DMS153 treated with DMSO at 0.1 percent for 48 hours (cell line): Measurements from ENCODE around the gene ZNF684.
"Not testable (repeated sequence)": the region's sequence is repeated elsewhere in the genome, so short reads cannot be mapped to it uniquely, and the experiment has no call there.

Source experiments
- DNase-seq: peaks from one replicate; lab custom pipeline; 2025; ENCODE audit not compliant: unreplicated experiment; lab: John Stamatoyannopoulos, UW

Gene ZNF684

DNA sequence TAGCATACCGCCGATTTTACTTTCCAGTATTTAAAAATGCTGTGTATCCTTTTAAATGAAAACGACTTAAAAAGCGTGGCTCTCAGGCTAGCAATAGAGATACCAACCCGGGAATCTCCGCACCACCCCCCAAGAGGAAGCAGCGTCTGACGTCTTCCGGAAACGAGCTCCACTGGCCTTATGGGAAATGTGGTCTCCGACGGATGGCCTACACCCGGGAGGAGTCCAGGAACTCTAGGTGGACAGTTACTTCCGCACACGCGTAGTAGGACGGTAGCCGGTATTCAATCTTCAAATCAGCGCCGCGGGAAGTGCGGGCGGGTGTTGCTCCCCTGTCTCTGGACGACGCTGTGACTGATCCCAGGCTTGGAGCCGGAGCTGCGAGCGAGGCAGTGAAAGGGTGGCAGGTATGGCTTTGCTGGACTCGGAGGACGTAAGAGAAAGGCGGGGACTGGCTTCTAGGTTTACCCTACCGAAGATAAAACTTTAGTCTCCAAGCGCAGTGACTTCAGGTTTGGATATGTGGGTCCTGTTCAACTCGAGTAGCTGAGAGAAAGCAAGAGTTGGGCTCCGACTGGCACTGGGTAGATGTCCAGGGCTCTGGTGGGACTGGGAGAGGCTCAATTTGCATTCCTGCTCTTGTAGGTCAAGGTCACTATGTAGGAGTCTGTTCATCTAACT is at the start of gene ZNF684:
Gene ZNF684 (plus strand): TSS at position 257 of the 681 bp plus-strand sequence. CDS start 1,530 bp downstream, outside the sequence.
- DNase-seq, result peak; percentile 100

GRCh38 chr1:40495315-40495903 is 36.0 kb upstream of the ZNF684 start:
- DNase-seq, result no peak

GRCh38 chr1:40502651-40503050 is 28.8 kb upstream of the ZNF684 start:
- not testable (repeated sequence) for DNase-seq

DNA sequence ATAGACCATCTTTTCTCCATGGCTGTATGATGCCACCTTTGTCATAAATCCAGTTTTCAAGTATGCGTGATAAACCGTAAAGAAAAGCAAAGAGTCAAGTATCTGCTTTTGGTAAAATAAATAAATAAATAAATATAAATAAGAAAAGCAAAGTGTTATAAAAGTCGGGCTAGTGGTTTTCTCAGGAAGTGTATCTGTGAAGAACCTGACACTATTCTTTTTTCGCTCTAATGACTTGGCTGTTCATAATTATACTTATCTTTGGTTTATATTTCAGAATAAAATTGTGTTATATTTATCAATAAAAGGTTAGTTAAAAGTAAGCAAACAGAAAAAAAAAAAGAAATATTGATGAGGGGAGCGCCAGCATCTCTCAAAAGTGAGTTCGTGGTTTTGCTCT is 23.5 kb upstream of the ZNF684 start:
- DNase-seq, result no peak

- DNase-seq, result peak; percentile 95
Measured at GRCh38 chr1:40508375-40509341, 22.8 kb upstream of the ZNF684 start, which contains the start of gene EXO5. TSS of gene EXO5 (plus strand) at chr1:40508767. CDS start at chr1:40514545, 5,778 bp downstream.

DNA sequence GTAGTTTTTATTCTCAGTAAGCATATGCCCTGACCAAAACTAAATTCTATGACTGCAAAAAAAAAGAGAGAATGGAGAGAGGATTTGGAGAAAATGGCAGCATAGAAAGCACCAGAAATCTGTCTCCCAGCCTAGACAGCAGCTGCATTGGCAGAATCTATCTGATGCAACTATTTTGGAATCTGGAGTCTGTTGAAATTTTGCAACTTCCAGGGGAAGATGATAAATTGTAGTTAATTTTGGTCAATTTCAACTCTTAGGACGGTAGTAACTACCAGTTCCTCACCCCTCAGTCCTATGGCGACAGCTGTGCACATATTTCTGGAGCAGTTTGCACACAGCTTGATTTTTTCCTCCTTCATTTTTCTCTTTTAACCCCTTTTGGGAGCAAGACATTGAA is 11.9 kb upstream of the ZNF684 start:
- DNase-seq, result no peak

DNA sequence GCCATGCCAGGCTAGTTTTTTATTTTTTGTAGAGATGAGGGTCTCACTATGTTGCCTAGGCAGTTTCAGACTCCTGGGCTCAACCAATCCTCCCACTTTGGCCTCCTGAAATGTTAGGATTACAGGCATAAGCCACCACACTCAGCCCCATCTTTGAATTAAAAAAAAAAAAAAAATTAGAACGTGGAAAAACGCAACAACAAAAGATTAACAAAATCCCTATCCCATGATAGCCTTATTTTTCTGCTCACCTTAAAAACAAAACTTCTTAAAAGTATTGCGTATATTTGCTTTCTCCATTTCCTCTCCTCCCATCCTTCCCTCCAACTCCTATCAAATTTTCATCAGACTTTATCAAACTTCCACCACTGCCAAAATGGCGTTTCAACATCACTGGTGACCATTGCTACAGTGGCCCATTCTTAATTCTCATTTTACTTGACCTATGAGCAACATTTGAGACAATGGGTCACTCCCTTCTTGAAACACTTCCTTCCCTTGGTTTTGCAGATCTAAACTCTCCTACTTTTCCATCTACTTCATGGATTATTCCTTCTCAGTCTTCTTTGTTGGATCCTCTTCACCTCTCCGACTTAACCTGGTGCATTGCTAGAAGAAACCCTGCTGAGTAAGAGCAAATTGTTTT is 579 bp upstream of the ZNF684 start:
- DNase-seq, result no peak

DNA sequence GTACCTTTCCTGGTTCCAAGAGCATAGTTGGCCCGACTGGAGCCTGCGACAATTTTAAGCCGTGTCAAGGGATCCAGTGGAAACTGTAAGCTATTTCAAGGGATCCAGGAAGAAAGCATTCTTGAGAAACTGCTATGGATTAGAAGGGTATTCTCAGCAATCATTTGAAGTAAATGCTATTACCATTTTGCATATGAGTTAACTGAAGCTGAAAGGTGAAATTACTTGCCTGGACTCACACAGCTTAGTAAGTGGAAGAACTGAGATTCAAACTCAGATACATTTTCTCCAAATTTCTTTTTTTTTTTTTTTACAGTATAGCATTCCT is 589 bp downstream of the ZNF684 start:
- no peak for DNase-seq

DNA sequence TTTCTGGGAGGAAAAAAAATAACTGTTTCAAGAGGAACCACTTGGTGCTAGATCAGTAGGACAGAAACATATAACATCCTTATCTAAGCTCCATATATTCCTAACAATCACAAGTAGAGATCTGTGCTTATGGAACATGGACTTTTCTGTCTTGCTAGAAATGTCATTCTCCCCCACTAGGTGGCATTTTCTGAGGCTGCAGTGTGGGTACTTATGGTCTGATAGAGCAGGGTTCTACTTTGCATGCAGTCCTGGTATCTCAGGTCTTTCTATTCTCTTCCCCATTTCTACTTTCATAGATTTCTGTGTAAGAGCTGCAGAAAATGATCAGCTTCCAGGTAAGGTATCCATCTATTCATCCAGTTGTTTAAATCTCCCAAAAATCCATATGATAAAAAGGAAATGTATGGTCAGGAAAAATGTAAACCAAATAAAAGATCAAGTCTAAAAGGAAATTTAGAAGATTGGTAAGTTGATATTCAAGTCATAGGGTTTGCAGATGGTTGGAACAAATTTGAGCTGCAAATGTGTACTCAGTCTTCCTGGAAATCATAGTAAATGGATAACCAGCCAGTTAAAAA is 1.5 kb downstream of the ZNF684 start:
- DNase-seq, result peak; percentile 66

DNA sequence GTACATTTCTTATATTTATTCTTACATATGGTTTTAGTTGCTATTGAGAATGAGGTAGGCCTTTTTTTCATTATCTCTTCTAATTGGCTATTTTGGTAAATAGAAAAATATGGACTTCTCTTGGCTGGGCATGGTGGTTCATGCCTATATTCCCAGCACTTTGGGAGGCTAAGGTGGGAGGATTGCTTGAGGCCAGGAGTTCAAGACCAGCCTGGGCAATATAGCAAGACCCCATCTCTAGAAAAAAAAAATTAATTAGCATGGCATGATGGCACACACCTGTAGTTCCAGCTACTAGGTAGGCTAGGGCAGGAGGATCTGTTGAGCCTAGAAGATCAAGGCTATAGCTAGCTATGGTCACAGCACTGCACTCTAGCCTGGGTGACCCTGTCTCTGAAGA is 3.2 kb downstream of the ZNF684 start:
- DNase-seq, result no peak

DNA sequence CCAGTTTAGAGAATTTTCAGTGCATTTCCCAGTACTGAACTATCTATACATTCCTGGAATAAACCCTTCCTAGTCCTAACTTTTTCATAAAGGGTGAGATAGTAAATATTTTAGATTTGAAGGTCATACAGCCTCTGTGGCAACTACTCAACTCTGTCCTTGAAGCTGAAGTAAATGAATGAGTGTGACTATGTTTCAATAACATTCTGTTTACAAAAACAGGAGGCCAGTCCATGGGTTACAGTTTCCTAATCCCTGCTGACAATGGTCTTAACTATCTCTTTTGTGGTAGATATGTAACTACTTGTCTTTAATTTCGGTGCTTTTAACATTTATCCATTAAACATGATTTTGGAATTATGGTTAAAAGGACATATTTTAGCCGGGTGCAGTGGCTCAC is 4.3 kb downstream of the ZNF684 start:
- DNase-seq, result no peak

- DNase-seq, result no peak
Measured at GRCh38 chr1:40539338-40539737, 7.9 kb downstream of the ZNF684 start.

DNA sequence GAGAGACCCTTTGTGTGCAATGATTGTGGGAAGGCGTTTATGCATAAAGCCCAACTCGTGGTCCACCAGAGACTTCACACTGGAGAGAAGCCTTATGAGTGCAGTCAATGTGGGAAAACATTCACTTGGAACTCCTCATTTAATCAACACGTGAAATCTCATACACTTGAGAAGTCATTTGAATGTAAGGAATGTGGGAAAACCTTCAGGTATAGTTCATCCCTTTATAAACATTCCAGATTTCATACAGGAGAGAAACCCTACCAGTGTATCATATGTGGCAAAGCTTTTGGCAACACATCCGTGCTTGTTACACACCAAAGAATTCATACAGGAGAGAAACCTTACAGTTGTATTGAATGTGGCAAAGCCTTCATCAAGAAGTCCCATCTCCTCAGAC is 15.5 kb downstream of the ZNF684 start:
- no peak for DNase-seq

DNA sequence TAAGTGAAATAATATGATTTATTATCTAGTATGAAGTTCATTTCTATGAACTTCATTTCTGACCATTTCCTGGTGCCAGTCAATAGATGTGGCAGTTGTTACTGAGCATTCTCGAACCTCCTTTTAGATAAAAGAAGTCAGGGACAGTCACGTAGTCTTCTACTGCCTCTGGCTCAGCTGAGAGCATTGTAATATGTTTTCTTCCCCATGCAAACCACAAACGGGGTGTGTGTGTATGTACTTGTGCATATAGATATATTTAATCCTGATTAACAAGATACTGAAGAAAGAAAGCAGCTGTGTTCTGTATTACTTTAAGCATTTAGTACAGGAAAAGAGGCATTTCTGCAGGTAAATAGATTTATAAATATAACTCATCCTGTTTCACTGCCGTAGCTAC is 21.6 kb downstream of the ZNF684 start:
- no peak for DNase-seq

- not testable (repeated sequence) for DNase-seq
Measured at GRCh38 chr1:40554807-40555206, 23.4 kb downstream of the ZNF684 start.

- no peak for DNase-seq
Measured at GRCh38 chr1:40556121-40556520, 24.7 kb downstream of the ZNF684 start.

DNA sequence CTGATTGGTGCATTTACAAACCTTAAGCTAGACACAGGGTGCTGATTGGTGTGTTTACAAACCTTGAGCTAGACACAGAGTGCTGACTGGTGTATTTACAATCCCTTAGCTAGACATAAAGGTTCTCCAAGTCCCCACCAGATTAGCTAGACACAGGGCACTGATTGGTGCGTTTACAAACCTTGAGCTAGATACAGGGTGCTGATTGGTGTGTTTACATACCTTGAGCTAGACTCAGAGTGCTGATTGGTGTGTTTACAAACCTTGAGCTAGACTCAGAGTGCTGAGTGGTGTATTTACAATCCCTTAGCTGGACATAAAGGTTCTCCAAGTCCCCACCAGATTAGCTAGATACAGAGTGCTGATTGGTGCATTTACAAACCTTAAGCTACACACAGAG is 26.8 kb downstream of the ZNF684 start:
- not testable (repeated sequence) for DNase-seq

GRCh38 chr1:40562185-40562584 is 30.7 kb downstream of the ZNF684 start:
- no peak for DNase-seq

GRCh38 chr1:40563266-40563665 is 31.8 kb downstream of the ZNF684 start:
- no peak for DNase-seq

GRCh38 chr1:40564506-40564905 is 33.1 kb downstream of the ZNF684 start:
- DNase-seq, result no peak

- DNase-seq, result no peak
Measured at GRCh38 chr1:40564913-40565312, 33.5 kb downstream of the ZNF684 start.
